Measurements from ENCODE around the gene BORCS8. TPM values are rescaled to one million over a fixed set of nuclear protein-coding genes. Genes with fewer than 3 reads are reported as not detected.

BORCS8 gene
- total RNA-seq, 4 donors from 2014 or later: 17.2 to 32.2 (median 22.1) TPM

DNA sequence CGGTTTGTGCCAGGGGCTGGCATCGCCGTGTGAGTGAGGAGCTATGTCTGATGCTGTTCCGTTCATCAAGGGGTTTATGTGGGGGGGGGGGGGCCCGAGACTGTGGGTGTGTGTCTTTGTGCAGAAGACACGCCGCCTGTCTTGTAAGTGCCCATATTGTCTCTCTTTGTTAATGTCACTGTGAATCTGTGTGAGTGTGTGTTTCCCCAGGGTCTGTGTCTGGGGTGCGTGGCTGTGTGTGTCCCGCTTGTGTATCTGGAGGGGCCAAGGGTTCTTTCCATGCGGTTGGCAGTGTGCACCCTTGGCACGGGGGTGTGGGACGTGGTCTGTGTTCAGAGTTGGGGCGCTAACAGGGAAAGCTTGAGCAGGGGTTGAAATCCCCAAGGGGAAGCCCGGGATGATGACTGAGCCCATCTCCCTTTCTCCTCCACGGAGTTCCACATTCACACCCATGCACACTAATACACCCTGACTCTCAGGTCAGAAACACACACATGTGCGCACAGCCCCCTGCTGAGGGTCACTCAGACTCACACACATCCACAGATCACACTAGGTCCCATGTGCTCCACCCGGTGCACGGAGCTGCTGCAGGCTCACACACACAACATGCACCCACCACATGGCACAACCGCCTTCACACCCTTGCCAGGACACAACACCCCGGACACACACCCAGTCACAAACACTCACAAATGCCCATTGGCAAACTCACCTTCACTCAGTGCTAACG lies 21.6 kb upstream of the BORCS8 start:
- Histone ChIP-seq H3K27ac (no peak overlapping the region), H3K36me3 (no peaks in the 10 kb centered on the region), H3K27me3 (peaks cover 0 to 24% of the 10 kb centered on the region in 2 donors), H3K4me1 (no peaks in the 10 kb centered on the region), H3K4me3 (no peak overlapping the region), H3K9me3 (no peaks in the 10 kb centered on the region)
- DNase-seq: no peak
- TF ChIP-seq, protein P1, sequence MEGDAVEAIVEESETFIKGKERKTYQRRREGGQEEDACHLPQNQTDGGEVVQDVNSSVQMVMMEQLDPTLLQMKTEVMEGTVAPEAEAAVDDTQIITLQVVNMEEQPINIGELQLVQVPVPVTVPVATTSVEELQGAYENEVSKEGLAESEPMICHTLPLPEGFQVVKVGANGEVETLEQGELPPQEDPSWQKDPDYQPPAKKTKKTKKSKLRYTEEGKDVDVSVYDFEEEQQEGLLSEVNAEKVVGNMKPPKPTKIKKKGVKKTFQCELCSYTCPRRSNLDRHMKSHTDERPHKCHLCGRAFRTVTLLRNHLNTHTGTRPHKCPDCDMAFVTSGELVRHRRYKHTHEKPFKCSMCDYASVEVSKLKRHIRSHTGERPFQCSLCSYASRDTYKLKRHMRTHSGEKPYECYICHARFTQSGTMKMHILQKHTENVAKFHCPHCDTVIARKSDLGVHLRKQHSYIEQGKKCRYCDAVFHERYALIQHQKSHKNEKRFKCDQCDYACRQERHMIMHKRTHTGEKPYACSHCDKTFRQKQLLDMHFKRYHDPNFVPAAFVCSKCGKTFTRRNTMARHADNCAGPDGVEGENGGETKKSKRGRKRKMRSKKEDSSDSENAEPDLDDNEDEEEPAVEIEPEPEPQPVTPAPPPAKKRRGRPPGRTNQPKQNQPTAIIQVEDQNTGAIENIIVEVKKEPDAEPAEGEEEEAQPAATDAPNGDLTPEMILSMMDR (IDR thresholded peaks at IDR 0.05): no peak
- no peak for TF ChIP-seq POLR2A (IDR thresholded peaks at IDR 0.05)

DNA sequence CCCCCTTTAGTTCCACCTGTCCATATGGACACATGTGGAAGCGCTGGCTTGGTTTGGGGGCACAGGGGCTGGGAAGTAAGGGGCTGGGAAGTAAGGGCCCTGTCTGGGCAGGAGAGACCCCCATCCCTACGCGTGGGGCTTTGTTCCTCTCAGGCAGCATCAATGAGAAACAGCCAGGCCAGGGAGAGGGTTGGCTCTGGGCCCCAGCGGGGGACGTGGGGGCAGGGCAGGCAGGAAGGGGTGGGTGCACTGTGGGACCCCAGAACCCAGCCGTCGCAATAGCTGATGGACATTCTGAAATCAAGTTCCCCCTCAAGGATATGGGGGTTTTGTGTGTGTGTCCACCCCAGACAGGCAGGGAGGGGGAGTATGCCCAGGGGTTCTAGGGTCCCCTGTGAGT lies 21.0 kb upstream of the BORCS8 start:
- Histone ChIP-seq H3K36me3 (no peaks in the 10 kb centered on the region), H3K9me3 (no peaks in the 10 kb centered on the region), H3K4me1 (no peaks in the 10 kb centered on the region), H3K27me3 (peaks cover 0 to 24% of the 10 kb centered on the region in 2 donors), H3K27ac (no peak overlapping the region), H3K4me3 (no peak overlapping the region)
- no peak for DNase-seq
- no peak for TF ChIP-seq POLR2A (IDR thresholded peaks at IDR 0.05)
- TF ChIP-seq, protein P1 (IDR thresholded peaks at IDR 0.05): no peak

DNA sequence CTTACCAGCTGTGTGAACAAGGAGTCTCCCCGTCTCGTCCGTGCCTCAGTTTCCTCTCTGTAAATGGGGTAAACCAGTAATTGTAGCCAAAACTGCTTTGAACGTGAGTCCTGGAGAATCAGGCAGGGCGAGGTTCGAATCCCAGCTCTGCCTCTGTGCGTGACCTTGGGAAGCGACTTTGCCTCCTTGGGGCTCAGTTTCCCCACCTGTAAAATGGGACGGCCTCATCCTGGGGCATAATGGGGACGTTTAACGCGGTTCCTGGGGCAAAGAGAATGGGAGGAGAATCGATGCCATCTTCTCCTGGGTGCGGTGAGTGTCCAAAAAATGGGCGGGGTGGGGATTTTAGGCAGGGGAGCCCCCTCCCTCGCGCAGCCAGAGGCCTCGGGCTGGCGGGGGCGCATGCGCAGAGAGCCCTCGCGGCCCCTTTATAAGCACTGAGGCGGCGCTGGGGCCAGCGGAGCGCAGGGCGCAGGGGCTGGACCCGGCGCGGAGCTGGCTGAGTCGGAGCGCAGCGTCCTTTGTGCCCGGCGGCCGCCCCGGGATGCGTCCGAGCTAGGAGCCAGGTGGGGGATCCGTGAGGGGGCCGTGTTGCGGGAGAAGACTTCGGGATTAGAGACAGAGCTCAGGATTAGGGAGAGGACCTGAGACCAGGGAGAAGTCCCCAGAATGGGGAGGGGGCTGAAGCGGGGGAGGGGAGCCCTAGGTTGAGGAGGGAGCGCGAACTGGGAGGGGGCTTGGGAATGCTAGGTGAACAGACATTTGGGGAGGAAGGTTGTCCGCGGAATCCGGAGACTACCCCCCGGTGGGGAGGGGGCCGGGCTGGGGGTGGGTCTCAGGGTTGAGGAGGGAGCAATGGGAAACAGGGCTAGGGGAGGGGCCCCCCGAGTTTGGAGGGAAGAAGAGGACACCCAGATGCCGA lies 19.8 kb upstream of the BORCS8 start, which contains the start of gene NCAN:
NCAN (plus strand) TSS at position 460 of the 922 bp plus-strand sequence. CDS start 4,996 bp downstream, outside the sequence.
- Histone ChIP-seq H3K27ac (no peak within 1 kb of the TSS), H3K4me3 (no peak within 1 kb of the TSS), H3K4me1 (no peaks in the 10 kb centered on the region), H3K9me3 (no peaks in the 10 kb centered on the region), H3K27me3 (peaks cover 0 to 24% of the 10 kb centered on the region in 2 donors), H3K36me3 (no peaks in the 10 kb centered on the region)
- TF ChIP-seq, protein P1 (IDR thresholded peaks at IDR 0.05): no peak
- TF ChIP-seq POLR2A (IDR thresholded peaks at IDR 0.05): no peak
- DNase-seq: no peak

DNA sequence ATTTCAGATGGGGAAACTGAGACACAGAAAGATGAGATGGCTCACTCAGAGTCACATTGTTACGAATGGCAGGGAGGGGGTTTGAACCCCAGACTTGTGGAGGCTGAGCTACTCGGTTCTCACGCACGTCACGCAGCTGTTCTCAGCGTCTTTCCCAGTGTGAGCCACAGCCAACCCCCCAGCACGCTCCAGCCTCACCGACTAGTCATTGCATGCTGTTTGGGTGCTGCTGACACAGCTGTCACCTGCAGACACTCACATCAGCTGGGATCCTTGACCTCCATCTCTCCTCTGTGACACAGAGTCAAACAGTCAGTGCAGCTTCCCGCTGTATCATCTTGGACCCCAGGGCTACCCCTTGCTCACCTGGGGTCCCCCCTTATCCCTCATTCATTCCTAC lies 17.4 kb upstream of the BORCS8 start:
- H3K4me1 ChIP-seq: no peaks in the 10 kb centered on the region

More for the DNA sequence above, 17.4 kb upstream of the BORCS8 start:
- Histone ChIP-seq H3K9me3 (no peaks in the 10 kb centered on the region), H3K27ac (no peak overlapping the region), H3K4me3 (no peak overlapping the region), H3K27me3 (peaks cover 0 to 21% of the 10 kb centered on the region in 2 donors), H3K36me3 (no peaks in the 10 kb centered on the region)
- DNase-seq: no peak
- TF ChIP-seq POLR2A (IDR thresholded peaks at IDR 0.05): no peak
- TF ChIP-seq, protein P1 (IDR thresholded peaks at IDR 0.05): no peak

Measured in Peyer's patch (tissue), 4 donors.